GM21528 (cell line): ENCODE measurements around the gene ING2.
A peak's percentile ranks its signal among the peaks of the same experiment; 100 is the strongest.

Source experiments
- ATAC-seq: cut with Tn5 transposase; IDR thresholded peaks from one replicate; pipeline ENCODE4 v1.9.1; 2021; ENCODE audit warnings: mild to moderate bottlenecking, moderate library complexity; ENCODE audit not compliant: unreplicated experiment, low FRiP score

ING2 gene

GRCh38 chr4:183495184-183495583 is 9.7 kb upstream of the ING2 start:
- ATAC-seq: no peak

DNA sequence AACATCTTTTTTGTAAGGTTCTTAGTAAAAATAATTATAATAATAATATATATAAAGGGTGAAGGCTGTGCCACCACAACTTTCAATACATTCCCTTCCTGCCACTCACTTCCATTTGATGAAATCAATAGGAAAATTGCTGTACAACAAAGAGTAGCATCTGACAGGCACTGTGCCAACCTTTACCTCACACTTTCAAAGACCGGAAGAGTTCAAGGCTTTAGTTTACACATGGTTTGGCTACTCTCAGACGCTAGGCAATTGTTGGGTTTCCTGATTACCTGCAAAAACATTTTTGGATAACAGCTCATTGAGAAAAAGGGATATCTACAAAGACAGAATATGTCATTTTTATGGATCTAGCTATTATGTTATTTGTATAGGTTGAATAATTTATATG is 5.5 kb upstream of the ING2 start:
- ATAC-seq: no peak

DNA sequence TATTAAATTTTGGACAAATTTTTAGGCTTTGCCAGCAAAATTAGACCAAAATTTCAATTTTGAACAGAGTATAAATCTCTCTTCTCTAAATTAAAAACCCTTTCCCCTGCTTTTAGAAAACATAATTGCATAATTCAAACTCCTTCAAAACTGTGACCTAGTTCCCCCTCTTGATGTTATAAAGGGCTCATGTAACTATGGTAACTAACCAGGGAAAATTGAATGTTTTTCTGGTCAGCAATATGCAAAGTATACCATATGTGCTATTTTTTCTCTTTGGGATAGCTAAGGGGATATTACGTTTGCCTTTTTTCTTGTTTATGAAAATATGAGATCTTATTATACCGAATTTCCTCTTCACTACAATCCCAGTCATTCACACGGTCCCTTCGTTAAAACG is 5.1 kb upstream of the ING2 start:
- ATAC-seq: no peak

DNA sequence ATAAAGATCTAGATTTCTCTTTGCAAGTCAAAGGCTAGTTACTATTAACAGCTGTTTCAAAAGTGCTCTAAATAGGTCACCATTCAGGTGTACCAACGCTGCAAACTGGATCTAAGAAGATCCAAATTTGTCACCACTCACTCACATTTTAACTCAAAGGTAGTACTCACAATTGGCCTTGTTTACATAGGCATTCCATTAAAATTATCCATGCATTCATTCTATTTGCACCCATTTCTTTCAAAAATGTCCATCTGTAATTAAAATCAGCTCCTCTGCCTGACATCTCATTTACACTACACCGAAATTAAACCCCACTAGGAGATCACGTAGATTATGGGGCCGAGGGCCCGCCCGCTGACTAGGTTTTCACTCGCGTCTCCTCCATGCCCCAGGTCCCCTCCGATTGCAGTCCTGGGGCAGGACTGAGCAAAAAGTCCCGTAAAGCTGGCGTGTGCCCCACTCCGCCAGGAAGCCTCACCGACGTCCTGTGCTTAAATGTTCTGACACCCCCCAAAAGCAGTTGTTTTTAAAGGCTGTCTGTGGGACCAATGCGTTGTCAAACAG is 1.3 kb upstream of the ING2 start:
- peak; percentile 10 for ATAC-seq

GRCh38 chr4:183504064-183504929 is 561 bp upstream of the ING2 start:
- peak; percentile 72 for ATAC-seq

DNA sequence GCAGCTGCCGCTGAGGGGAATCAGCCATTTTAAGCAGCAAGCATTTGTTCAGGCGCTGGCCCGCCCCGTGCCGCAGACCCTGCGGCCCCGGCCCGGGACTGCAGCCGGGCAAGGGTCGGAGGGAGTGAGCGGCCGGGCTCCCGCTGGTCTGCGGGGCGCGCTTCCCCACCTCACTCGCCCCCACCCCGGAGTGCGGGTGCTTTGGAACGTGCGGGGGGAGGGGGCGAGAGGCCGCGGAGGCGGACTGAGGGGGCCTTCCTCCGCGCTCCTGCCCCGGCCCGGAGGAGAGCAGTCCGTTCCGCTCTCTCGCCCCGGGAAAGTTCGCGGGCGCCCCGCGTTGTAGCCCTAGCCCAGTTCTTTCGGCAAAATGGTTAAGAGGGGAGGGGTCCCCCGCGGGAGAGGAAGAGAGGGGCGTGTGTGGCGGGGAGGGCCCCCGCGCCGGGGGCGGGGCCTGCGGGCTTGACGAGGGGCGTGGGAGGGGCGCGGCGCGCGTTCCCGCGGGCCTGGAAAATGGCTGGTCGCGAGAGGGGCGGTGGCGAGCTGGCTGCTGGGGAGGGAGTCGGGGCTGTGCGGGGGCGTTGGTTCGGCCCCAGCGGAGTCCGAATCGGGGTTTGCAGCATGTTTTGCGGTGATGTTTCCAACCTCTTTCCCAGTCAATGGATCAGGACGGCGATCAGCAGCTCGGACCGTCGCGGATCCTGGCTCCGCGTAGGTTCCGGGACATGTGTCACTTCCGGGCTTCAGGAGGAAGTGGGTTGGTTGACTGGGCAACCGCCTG is 942 bp downstream of the ING2 start:
- peak; percentile 54 for ATAC-seq

GRCh38 chr4:183506389-183506735 is 1.5 kb downstream of the ING2 start:
- ATAC-seq: no peak

- ATAC-seq: no peak
Observed at GRCh38 chr4:183507925-183508696, 3.3 kb downstream of the ING2 start.

DNA sequence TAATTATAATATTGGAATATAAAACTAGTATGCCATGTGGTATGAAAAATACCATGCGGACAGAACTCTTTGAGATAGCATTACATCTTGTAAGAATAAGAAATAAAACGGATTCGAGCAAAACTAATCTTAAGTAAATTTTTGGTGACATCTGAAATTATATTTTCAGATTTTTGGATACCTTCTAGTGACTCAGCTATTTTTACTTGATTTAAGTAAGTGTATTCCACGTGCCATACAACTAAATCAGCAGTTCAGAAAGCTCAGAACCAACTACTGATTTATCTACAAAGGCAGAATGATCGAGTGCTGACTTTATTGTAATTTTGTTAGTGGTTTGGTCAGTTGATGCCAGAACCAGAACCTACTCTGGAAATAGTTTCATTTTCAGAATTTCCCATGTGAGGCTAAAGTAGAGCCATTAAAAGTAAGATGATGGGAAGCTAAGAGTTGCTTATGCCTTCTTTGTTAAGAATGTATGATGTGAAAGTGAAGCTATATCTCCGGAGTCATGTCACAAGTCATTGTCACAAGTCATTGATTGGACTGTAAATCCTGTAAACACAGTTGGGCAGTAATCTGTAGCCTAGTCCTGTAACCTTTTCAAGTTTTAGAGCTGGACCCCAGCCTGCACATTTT is 4.0 kb downstream of the ING2 start:
- no peak for ATAC-seq

DNA sequence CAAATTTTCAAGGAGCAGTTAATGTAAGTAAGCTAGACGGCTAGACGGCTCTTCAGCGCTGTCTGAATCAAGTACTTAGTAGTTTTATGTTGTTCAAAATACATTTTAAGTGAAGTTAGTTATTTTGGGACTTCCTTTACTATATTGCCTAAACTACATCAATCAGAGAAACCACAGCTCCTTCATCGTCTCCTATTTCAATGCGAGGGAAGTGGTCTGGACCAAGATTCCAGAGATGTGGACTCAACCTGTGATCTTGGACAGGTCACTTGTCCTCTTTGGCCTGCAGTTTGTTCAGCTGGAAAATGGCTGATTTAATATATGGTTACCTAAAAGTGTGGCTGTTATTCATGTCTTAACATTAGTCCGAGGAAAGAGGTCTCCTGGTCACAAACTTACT is 10.6 kb downstream of the ING2 start:
- ATAC-seq: no peak

GRCh38 chr4:183517194-183517593 is 12.3 kb downstream of the ING2 start:
- no peak for ATAC-seq

DNA sequence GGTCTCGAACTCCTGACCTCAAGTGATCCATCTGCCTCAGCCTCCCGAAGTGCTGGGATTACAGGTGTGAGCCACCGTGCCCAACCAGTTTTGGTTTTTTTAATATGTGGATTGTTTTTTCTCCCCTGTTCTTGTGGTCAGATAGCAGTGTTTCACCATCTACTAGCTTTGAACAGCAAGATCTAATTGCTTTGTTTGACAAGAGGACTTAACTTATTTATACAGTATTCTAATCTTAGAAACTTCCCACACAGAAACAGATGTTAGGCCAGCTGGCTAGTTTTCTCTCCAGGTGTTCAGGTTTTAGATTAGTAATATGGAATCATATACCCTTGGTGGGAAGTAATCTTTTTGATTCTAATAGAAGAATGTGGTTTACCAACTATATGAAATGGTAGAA is 12.9 kb downstream of the ING2 start:
- ATAC-seq: no peak

GRCh38 chr4:183522821-183523220 is 18.0 kb downstream of the ING2 start:
- no peak for ATAC-seq

DNA sequence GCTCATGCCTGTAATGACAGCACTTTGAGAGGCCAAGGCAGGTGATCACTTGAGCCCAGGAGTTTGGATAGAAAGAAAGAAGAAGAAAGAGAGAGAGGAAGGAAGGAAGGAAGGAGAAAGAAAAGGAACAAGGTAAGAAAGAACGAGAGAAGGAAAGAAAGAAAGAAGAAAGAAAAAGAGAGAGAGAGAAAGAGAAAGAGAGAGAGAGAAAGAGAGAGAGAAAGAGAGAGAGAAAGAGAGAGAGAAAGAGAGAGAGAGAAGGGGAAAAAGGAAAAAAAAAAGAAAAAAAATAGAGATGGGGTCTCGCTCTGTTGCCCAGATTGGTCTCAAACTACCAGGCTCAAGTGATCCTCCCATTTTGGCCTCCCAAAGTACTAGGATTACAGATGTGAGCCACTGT is 22.5 kb downstream of the ING2 start:
- no peak for ATAC-seq

DNA sequence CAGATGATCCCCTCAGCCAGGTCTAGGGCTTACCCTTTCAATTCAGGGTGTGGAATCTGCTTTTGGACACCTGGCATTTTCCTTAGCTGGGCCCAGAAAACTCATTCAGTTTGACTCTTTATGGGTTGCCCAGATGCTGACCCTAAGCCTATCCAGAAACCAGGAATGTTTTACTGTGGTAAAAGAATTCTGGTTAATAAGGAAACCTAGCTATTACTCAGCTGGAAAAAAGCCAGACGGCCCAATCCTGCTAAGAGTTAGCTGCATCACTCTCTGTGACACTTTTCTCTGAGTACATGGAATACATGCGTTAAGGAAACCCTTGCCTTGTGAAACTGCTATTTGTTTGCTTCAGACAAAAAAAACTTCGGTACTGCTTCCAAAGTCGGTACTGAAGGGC is 28.0 kb downstream of the ING2 start:
- no peak for ATAC-seq

DNA sequence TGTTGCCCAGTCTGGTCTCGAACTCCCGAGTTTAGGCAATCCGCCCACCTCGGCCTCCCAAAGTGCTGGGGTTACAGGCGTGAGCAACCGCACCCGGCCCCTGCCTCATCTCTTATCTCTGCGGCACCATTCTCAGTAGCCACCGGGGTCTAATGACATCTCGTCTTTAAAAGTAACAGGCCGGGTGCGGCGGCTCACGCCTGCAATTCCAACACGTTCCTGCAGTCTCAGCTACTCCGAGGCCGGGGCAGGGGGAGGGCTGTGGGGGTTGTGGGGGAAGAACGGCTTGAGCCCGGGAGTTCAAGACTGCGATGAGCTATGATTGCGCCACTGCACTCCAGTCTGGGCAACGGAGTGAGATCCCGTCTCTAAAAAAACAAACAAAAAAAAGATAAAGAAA is 28.8 kb downstream of the ING2 start:
- ATAC-seq: no peak

DNA sequence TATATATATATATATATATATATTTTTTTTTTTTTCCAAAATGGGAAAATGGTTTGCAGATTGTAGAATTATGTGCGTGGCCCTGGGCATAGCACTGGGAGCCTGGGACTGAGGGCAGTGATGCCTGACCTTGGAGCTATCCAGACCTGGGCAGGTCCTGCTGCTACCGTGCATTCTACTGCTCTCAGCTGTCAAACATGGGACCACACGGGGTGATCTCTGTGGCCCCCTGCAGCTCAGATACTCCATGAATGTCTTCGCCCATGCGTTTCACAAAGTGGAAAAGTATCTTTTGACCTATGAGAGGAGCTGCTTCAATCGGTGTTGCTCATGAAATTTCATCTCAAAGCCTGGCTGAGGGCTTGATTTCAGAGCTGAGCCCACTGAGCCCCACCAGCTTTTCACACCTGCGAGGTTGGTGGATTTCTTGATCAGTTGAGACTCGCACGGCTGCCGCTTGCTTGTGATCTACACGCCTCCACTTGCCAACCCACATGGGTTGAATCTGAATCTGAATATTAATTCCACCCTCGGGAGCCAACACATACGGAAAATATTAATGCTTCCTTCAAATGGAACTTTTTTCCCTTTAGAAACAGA is 35.7 kb downstream of the ING2 start:
- no peak for ATAC-seq

DNA sequence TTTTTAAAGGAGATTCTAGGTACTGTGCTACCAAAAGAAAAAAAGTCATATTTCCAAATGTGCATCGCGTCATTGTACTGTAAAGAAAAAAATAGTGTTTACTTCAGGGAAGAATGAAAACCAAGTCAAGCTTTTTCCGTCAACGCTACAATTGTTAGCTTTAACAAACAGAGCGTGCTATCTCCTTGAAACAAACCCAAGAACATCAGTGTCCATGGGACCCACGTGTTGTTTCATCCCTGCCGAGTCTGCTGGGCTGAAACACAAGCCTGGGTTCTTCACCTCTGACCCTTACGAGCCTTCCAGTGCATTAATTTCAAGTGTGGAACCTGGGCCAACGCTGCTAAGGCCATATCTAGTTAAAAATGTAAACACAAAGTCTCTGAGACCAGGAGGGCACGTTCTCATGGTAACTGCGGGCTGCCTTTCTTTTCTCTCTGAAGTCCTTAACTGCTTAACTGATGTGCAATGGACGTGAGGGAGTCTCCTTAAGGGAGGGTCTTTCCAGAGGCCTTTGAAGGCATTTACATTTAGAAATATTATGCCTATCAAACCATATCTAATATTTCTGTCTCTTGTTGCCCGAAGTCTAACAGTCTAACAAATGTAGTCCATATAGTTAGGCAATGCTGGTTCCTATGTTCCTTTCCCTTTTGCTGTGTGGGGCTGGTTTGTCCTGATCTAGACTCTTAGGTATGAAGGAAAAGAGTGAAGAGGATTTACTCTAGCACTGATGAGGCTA is 36.3 kb downstream of the ING2 start:
- ATAC-seq: no peak

- no peak for ATAC-seq
Observed at GRCh38 chr4:183541752-183542040, 36.8 kb downstream of the ING2 start.

- ATAC-seq: no peak
Observed at GRCh38 chr4:183543435-183543834, 38.6 kb downstream of the ING2 start.
